ENCODE results near the gene CACNA1B. TPM values are rescaled to one million over a fixed set of nuclear protein-coding genes. Genes with fewer than 3 reads are reported as not detected.

The CACNA1B gene
- total RNA-seq, 1 experiment from 2014 or later: 1.7 TPM

GRCh38 chr9:137876269-137876668 is 1.3 kb upstream of the CACNA1B start:
- Histone ChIP-seq H3K9me3 (ENCODE audit: control insufficient read depth in 1 of 2, insufficient read depth in 1 of 2, low read depth in 1 of 2, low read length in 2 of 2) (no peaks in the 10 kb centered on the region), H3K36me3 (ENCODE audit: control insufficient read depth in 1 of 2, insufficient read depth in 2 of 2, low read length in 2 of 2) (no peaks in the 10 kb centered on the region), H3K9ac (ENCODE audit: low read length) (no peak overlapping the region), H3K9me2 (ENCODE audit: insufficient read depth) (no peaks in the 10 kb centered on the region), H3K4me3 (replicated peaks in 1 of 2; ENCODE audit: low read depth in 1 of 2, low read length in 2 of 2) (no peak overlapping the region), H4K20me1 (ENCODE audit: insufficient read depth) (no peaks in the 10 kb centered on the region), H3K79me2 (ENCODE audit: insufficient read depth, low read length) (no peaks in the 10 kb centered on the region), H3K27me3 (ENCODE audit: insufficient read depth, low read length) (peaks cover 9% of the 10 kb centered on the region; the same call in 1 of the 2 replicates), H3K27ac (ENCODE audit: low read depth, low read length) (no peak overlapping the region), H3K4me2 (ENCODE audit: low read length) (no peak overlapping the region), H2AFZ (ENCODE audit: low read depth, low read length, poor library complexity, severe bottlenecking) (no peak overlapping the region), H3K4me1 (ENCODE audit: control insufficient read depth in 1 of 2, insufficient read depth in 2 of 2, low read length in 2 of 2) (peaks cover 0 to 6% of the 10 kb centered on the region in 2 experiments; a peak in 1 of 4 replicates)
- POLR2A ChIA-PET: no interaction called here
- ATAC-seq: no peak
- no peak for TF ChIP-seq FOSL1 (IDR thresholded peaks at IDR 0.05; ENCODE audit: low read depth)
- TF ChIP-seq ATF3 (IDR thresholded peaks at IDR 0.05): no peak
- no peak for TF ChIP-seq SIN3A (IDR thresholded peaks at IDR 0.05; ENCODE audit: low read depth)
- TF ChIP-seq CBX3 (IDR thresholded peaks at IDR 0.05; ENCODE audit: low read depth): no peak
- no peak for TF ChIP-seq YY1 (IDR thresholded peaks at IDR 0.05; ENCODE audit: extremely low read depth, insufficient replicate concordance, low read depth, low read length)
- TF ChIP-seq CEBPB (IDR thresholded peaks at IDR 0.05; ENCODE audit: low read depth): no peak
- TF ChIP-seq ZFX (IDR thresholded peaks at IDR 0.05): no peak
- no peak for TF ChIP-seq MAX (IDR thresholded peaks at IDR 0.05)
- TF ChIP-seq EZH2 (IDR thresholded peaks at IDR 0.05): no peak
- no peak for TF ChIP-seq POLR2AphosphoS5 (IDR thresholded peaks at IDR 0.05; ENCODE audit: low read depth, low read length)
- TF ChIP-seq POLR2A (IDR thresholded peaks at IDR 0.05; ENCODE audit: borderline replicate concordance, extremely low read depth, insufficient read depth, insufficient read length): no peak
- no peak for TF ChIP-seq SRF (IDR thresholded peaks at IDR 0.05; ENCODE audit: low read depth)
- no peak for TF ChIP-seq REST (IDR thresholded peaks at IDR 0.05; ENCODE audit: low read depth)
- RAD21 ChIA-PET (ENCODE audit: low non-redundant PET in 1 of 2, low total read pairs in 2 of 2, uncharacterized antibody in 2 of 2, unreplicated experiment in 2 of 2): no interaction called here
- CTCF ChIA-PET: no interaction called here
- BruUV-seq (replicated peaks): no TSS peak
- DNase-seq (ENCODE audit: low read depth, low spot score): no peak
- intact Hi-C loops (cut with micrococcal nuclease): no loop called here
